ENCODE results near the gene TRAP1. TPM values are rescaled to one million over a fixed set of nuclear protein-coding genes. Genes with fewer than 3 reads are reported as not detected.

The TRAP1 gene
- total RNA-seq, 4 donors from 2014 or later = 31.8 to 231 (median 57.1) TPM

DNA sequence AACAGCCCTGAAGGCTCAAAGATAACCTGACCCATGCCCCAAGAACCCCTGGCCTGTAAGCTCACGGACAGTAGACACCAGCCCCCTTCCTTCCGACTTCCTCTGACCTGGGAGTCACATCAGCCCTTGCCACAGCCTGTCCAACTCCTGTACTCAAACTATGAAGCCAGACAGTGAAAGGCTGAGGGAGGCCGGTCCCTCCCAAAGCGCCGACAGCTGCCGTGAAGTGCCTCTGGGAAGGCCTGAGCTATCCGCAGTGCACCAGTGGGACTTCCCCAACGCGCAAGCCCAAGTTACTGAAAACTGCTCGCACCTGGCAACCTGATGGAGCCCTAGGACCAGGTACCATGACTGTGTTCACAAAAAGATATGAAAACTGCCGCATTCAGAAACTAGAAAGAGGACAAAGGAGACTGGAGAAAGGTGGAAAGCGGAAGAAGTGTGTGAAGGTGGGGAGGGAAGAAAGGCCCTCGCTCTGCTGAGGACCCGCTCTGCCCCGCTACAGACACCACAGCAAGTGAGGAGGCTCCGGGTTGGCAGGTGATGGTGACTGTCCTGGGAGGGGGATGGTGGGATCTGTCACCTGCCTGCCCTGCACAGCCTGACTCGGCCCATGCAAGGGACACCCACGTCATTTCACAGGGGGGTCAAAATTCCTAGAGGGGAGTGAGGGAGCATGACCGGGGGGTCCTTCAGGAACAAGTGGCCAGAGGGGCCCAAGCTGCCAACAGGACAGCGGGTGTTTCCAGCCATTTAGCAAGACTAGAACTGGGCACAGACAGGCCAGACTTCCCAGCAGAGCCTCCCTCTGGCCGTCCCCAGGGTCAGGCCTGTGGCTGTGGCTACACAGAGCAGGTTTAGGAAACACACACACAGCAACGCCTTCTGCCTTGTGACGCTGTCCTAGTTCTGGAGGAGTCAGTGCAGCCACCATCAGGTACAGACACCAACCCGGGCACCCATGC is 13.1 kb upstream of the TRAP1 start:
- TF ChIP-seq, protein P1, sequence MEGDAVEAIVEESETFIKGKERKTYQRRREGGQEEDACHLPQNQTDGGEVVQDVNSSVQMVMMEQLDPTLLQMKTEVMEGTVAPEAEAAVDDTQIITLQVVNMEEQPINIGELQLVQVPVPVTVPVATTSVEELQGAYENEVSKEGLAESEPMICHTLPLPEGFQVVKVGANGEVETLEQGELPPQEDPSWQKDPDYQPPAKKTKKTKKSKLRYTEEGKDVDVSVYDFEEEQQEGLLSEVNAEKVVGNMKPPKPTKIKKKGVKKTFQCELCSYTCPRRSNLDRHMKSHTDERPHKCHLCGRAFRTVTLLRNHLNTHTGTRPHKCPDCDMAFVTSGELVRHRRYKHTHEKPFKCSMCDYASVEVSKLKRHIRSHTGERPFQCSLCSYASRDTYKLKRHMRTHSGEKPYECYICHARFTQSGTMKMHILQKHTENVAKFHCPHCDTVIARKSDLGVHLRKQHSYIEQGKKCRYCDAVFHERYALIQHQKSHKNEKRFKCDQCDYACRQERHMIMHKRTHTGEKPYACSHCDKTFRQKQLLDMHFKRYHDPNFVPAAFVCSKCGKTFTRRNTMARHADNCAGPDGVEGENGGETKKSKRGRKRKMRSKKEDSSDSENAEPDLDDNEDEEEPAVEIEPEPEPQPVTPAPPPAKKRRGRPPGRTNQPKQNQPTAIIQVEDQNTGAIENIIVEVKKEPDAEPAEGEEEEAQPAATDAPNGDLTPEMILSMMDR (IDR thresholded peaks at IDR 0.05) = no peak
- TF ChIP-seq POLR2AphosphoS5 (IDR thresholded peaks at IDR 0.05) = no peak
- TF ChIP-seq POLR2A (IDR thresholded peaks at IDR 0.05) = no peak
- no peak for TF ChIP-seq EP300 (IDR thresholded peaks at IDR 0.05; ENCODE audit: low read depth)
- H3K4me1 ChIP-seq = no peaks in the 10 kb centered on the region
- no peak for DNase-seq
- in situ Hi-C loops (cut with MboI; ENCODE audit: low pct_ligation_motif_present in 1 of 4, low pct_unique_long_range_greater_than_20kb in 1 of 4, low sequenced_read_pairs in 3 of 4) (no loop called here), intact Hi-C loops (cut with DNase I; ENCODE audit: low total_unique reads) (no loop called here)
- H3K27me3 ChIP-seq = no peaks in the 10 kb centered on the region
- WGBS, 2 donors (ENCODE audit: low coverage in 1 of 2) = 90% methylated on average over 22 of the region's 24 CpGs; no CpG with 5 or more reads in 1 of the 2 donors
- no peak overlapping the region for H3K27ac ChIP-seq
- peaks cover 0 to 56% (median 27%) of the 10 kb centered on the region in 4 donors for H3K36me3 ChIP-seq
- H3K9me3 ChIP-seq = no peaks in the 10 kb centered on the region
- H3K4me3 ChIP-seq = no peak overlapping the region

DNA sequence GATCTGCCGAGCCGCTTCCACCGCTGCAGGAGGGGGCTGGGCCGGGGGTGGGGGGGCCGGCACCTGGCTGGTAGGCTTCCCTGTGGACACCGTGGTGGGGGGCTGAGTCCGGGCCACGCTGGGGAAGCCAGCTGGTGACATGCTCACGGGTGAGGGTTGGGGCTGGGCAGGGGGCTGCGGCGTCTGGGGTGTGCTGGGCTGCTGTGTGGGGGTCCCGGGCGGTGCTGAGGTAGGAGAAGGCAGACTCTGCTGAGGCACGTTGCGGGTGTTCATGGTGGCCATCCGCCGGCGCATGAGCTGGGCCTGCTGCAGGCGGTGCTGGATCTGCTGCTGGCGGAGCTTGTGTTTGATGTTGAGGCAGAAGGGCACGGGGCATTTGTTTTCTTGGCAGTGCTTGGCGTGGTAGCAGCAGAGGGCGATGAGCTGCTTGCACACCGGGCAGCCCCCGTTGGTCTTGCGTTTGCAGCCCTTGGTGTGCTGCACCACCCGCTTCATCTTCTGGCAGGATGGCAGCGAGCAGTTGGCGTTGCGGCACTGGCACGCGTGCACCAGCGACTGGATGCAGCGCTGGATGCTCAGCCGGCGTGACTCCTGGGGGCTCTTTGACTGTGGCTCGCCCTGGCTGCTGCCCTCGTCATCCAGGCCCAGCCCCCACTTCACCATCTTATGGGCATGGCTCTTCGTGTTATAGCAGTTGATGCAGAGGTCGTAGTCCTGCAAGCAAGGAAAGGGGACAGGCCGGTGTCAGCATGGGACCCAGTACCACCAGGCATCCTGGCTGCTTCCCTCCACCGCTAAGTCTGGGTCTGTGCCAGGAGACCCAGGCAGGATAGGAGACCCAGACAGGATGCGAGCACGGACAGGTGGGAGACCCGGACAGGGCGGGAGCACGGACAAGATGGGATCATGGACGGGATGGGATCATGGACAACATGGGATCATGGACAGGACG is 12.1 kb upstream of the TRAP1 start:
- intact Hi-C loops (cut with DNase I; ENCODE audit: low total_unique reads) (no loop called here), in situ Hi-C loops (cut with MboI; ENCODE audit: low pct_ligation_motif_present in 1 of 4, low pct_unique_long_range_greater_than_20kb in 1 of 4, low sequenced_read_pairs in 3 of 4) (no loop called here)
- 92 to 100% methylated on average over 1 to 37 of the region's 49 CpGs for WGBS, 2 donors (ENCODE audit: low coverage in 1 of 2)
- Histone ChIP-seq H3K9me3 (no peaks in the 10 kb centered on the region), H3K4me3 (no peak overlapping the region), H3K27ac (no peak overlapping the region), H3K27me3 (no peaks in the 10 kb centered on the region), H3K36me3 (peaks cover 0 to 53% (median 25%) of the 10 kb centered on the region in 4 donors), H3K4me1 (no peaks in the 10 kb centered on the region)
- no peak for DNase-seq
- TF ChIP-seq EP300 (IDR thresholded peaks at IDR 0.05; ENCODE audit: low read depth) (no peak), POLR2AphosphoS5 (IDR thresholded peaks at IDR 0.05) (no peak), POLR2A (IDR thresholded peaks at IDR 0.05) (no peak)
- TF ChIP-seq, protein P1 (IDR thresholded peaks at IDR 0.05) = no peak

DNA sequence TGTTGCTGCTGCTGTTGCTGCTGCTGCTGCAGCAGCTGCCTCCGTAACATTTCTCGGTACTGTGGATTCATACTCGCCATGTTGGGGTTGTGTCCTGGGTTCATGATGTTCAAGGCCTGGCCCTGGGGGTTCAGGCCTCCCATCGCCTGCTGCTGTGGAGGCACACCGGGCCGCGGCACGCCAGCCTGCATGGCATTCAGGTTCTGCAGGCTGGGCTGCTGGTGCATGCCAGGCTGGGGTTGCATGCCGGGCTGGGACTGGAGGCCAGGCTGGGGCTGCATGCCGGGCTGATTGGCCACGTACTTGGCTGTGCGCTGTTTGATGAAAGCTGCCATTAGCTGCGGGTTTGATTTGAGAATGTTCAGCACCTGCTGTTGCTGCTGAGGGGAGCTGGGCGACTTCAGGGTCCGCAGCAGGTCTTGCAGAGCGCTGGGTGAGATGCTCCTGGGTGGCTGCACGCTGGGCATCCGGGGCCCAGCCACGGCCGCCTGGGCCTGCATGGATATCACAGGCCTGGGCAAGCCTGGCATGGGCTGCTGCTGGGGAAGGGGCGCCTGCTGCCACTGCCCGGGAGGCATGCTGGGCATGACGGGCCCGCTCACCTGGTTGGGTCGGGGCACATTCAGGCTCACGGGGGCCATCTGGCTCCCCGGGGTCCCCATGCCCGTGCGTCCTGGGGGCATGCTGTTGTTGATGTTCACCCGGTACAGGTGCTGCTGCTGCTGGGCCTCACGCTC is 11.3 kb upstream of the TRAP1 start:
- TF ChIP-seq EP300 (IDR thresholded peaks at IDR 0.05; ENCODE audit: low read depth) (no peak), POLR2AphosphoS5 (IDR thresholded peaks at IDR 0.05) (no peak), POLR2A (IDR thresholded peaks at IDR 0.05) (no peak)
- TF ChIP-seq, protein P1 (IDR thresholded peaks at IDR 0.05) = no peak
- DNase-seq = no peak
- in situ Hi-C loops (cut with MboI; ENCODE audit: low pct_ligation_motif_present in 1 of 4, low pct_unique_long_range_greater_than_20kb in 1 of 4, low sequenced_read_pairs in 3 of 4) = no loop called here
- 97% methylated on average over 11 of the region's 31 CpGs; no CpG with 5 or more reads in 1 of the 2 donors for WGBS, 2 donors (ENCODE audit: low coverage in 1 of 2)
- Histone ChIP-seq H3K36me3 (peaks cover 0 to 53% (median 22%) of the 10 kb centered on the region in 4 donors), H3K4me1 (no peaks in the 10 kb centered on the region), H3K9me3 (no peaks in the 10 kb centered on the region), H3K27me3 (no peaks in the 10 kb centered on the region), H3K4me3 (no peak overlapping the region), H3K27ac (no peak overlapping the region)
- intact Hi-C loops (cut with DNase I; ENCODE audit: low total_unique reads) = no loop called here

Measured in transverse colon (tissue), 4 donors.